HEK293 (cell line): Measurements from ENCODE around the gene GAL3ST3.

Experiments
- PRDM1 ChIP-seq: fragments of 450-650 bp; formaldehyde crosslinking; IDR thresholded peaks from 2 replicates; pipeline ENCODE4; 2016; ENCODE audit warnings: missing biosample characterization, missing genetic modification characterization
- SETDB1 ChIP-seq: IDR thresholded peaks from one replicate; pipeline ENCODE4 v1.6.1; 2017; ENCODE audit warnings: mild to moderate bottlenecking, low read length, moderate library complexity, mixed read lengths; ENCODE audit not compliant: insufficient read length
- YY1 ChIP-seq: fragments of 450-650 bp; formaldehyde crosslinking; IDR thresholded peaks from 2 replicates; pipeline ENCODE4 v1.5.1; 2018; ENCODE audit warnings: missing biosample characterization, missing genetic modification characterization
- ZNF184 ChIP-seq: fragments of 450-650 bp; IDR thresholded peaks from 2 replicates; pipeline ENCODE4 v1.5.1; 2018; ENCODE audit warnings: missing biosample characterization, mild to moderate bottlenecking, missing genetic modification characterization
- ZNF24 ChIP-seq: fragments of 450-650 bp; formaldehyde crosslinking; IDR thresholded peaks from 2 replicates; pipeline ENCODE4 v1.5.1; 2016; ENCODE audit warnings: missing biosample characterization, missing genetic modification characterization
- ZNF274 ChIP-seq, 2 experiments: fragments of 200-500 bp in 1 of 2; fragments of 450-650 bp in 1 of 2; sonication (Bioruptor generic) in 1 of 2; formaldehyde crosslinking in 1 of 2; IDR thresholded peaks; 2 replicates each; pipeline versions ENCODE4 v1.5.1 to v1.6.1; 2014 to 2016; ENCODE audit warnings: borderline replicate concordance in 1 of 2, inconsistent platforms in 1 of 2, low read length in 1 of 2, missing biosample characterization in 1 of 2, missing genetic modification characterization in 1 of 2
- ZNF292 ChIP-seq: fragments of 450-650 bp; formaldehyde crosslinking; IDR thresholded peaks from 2 replicates; pipeline ENCODE4 v1.5.1; 2016; ENCODE audit warnings: low read depth, missing biosample characterization, missing genetic modification characterization, borderline replicate concordance
- ZNF48 ChIP-seq: fragments of 450-650 bp; formaldehyde crosslinking; IDR thresholded peaks from 2 replicates; pipeline ENCODE4 v1.5.1; 2016; ENCODE audit warnings: missing biosample characterization, missing genetic modification characterization
- ZNF501 ChIP-seq: fragments of 450-650 bp; formaldehyde crosslinking; IDR thresholded peaks from 2 replicates; pipeline ENCODE4 v1.5.1; 2016; ENCODE audit warnings: missing biosample characterization, missing genetic modification characterization
- ZNF658 ChIP-seq: fragments of 450-650 bp; formaldehyde crosslinking; IDR thresholded peaks from 2 replicates; pipeline ENCODE4; 2016; ENCODE audit warnings: missing biosample characterization, missing genetic modification characterization
- TF ChIP-seq, protein P1 (sequence below): fragments of 450-650 bp; formaldehyde crosslinking; IDR thresholded peaks from 2 replicates; pipeline ENCODE4 v1.5.1; 2016; ENCODE audit warnings: missing biosample characterization, missing genetic modification characterization
- TF ChIP-seq, protein P2 (sequence below): sonication (generic); formaldehyde crosslinking; IDR thresholded peaks from 2 replicates; pipeline ENCODE4 v1.8.1; 2022; ENCODE audit warnings: mild to moderate bottlenecking, moderate library complexity, missing genetic modification reagents
- TF ChIP-seq, protein P3 (sequence below): fragments of 450-650 bp; formaldehyde crosslinking; IDR thresholded peaks from 2 replicates; pipeline ENCODE4 v1.5.1; 2016; ENCODE audit warnings: missing biosample characterization, missing genetic modification characterization
- TF ChIP-seq, protein P4 (sequence below): fragments of 450-650 bp; formaldehyde crosslinking; IDR thresholded peaks from 2 replicates; pipeline ENCODE4 v1.5.1; 2016; ENCODE audit warnings: missing biosample characterization, missing genetic modification characterization

DNA sequence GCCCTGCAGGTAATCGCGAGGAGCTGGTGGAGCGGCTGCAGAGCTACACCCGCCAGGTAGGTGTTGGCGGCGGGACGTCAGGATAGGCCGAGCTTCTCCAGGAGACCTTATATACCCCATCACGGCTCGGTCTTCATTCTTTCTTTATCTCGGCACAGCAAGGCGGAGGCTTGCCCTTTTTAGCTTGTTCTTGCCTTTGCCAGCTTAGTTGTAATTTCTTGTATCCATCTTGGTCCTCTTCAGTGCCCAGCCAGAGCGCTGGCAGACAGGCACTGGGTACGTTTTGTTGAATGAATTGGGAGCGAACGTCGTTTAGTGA, 3.7 kb upstream of the GAL3ST3 start:
- no peak for TF ChIP-seq PRDM1 (tag by site-specific recombination)
- no peak for TF ChIP-seq ZNF184 (tag by site-specific recombination)
- TF ChIP-seq, protein P1, sequence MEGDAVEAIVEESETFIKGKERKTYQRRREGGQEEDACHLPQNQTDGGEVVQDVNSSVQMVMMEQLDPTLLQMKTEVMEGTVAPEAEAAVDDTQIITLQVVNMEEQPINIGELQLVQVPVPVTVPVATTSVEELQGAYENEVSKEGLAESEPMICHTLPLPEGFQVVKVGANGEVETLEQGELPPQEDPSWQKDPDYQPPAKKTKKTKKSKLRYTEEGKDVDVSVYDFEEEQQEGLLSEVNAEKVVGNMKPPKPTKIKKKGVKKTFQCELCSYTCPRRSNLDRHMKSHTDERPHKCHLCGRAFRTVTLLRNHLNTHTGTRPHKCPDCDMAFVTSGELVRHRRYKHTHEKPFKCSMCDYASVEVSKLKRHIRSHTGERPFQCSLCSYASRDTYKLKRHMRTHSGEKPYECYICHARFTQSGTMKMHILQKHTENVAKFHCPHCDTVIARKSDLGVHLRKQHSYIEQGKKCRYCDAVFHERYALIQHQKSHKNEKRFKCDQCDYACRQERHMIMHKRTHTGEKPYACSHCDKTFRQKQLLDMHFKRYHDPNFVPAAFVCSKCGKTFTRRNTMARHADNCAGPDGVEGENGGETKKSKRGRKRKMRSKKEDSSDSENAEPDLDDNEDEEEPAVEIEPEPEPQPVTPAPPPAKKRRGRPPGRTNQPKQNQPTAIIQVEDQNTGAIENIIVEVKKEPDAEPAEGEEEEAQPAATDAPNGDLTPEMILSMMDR (tag by site-specific recombination): no peak
- no peak for TF ChIP-seq SETDB1
- no peak for TF ChIP-seq ZNF274 (IDR thresholded peaks at IDR 0.05; ENCODE audit: low read length)
- no peak for TF ChIP-seq ZNF274 (tag by site-specific recombination; IDR thresholded peaks at IDR 0.05; ENCODE audit: borderline replicate concordance)
- TF ChIP-seq ZNF24 (tag by site-specific recombination): no peak
- TF ChIP-seq, protein P2, sequence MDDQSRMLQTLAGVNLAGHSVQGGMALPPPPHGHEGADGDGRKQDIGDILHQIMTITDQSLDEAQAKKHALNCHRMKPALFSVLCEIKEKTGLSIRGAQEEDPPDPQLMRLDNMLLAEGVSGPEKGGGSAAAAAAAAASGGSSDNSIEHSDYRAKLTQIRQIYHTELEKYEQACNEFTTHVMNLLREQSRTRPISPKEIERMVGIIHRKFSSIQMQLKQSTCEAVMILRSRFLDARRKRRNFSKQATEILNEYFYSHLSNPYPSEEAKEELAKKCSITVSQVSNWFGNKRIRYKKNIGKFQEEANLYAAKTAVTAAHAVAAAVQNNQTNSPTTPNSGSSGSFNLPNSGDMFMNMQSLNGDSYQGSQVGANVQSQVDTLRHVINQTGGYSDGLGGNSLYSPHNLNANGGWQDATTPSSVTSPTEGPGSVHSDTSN (CRISPR knock-in tag): no peak
- TF ChIP-seq ZNF48 (tag by site-specific recombination): no peak
- TF ChIP-seq, protein P3, sequence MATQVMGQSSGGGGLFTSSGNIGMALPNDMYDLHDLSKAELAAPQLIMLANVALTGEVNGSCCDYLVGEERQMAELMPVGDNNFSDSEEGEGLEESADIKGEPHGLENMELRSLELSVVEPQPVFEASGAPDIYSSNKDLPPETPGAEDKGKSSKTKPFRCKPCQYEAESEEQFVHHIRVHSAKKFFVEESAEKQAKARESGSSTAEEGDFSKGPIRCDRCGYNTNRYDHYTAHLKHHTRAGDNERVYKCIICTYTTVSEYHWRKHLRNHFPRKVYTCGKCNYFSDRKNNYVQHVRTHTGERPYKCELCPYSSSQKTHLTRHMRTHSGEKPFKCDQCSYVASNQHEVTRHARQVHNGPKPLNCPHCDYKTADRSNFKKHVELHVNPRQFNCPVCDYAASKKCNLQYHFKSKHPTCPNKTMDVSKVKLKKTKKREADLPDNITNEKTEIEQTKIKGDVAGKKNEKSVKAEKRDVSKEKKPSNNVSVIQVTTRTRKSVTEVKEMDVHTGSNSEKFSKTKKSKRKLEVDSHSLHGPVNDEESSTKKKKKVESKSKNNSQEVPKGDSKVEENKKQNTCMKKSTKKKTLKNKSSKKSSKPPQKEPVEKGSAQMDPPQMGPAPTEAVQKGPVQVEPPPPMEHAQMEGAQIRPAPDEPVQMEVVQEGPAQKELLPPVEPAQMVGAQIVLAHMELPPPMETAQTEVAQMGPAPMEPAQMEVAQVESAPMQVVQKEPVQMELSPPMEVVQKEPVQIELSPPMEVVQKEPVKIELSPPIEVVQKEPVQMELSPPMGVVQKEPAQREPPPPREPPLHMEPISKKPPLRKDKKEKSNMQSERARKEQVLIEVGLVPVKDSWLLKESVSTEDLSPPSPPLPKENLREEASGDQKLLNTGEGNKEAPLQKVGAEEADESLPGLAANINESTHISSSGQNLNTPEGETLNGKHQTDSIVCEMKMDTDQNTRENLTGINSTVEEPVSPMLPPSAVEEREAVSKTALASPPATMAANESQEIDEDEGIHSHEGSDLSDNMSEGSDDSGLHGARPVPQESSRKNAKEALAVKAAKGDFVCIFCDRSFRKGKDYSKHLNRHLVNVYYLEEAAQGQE: no peak
- no peak for TF ChIP-seq ZNF658 (tag by site-specific recombination)
- TF ChIP-seq ZNF292 (tag by site-specific recombination): no peak
- TF ChIP-seq YY1 (tag by site-specific recombination): no peak
- TF ChIP-seq, protein P4, sequence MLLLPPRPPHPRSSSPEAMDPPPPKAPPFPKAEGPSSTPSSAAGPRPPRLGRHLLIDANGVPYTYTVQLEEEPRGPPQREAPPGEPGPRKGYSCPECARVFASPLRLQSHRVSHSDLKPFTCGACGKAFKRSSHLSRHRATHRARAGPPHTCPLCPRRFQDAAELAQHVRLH: no peak
- 0 out of 2 replicates have a peak, but pooled peaks have one; percentile 6 for TF ChIP-seq ZNF501
